Measurements from ENCODE around the gene CPED1.

Gene CPED1

DNA sequence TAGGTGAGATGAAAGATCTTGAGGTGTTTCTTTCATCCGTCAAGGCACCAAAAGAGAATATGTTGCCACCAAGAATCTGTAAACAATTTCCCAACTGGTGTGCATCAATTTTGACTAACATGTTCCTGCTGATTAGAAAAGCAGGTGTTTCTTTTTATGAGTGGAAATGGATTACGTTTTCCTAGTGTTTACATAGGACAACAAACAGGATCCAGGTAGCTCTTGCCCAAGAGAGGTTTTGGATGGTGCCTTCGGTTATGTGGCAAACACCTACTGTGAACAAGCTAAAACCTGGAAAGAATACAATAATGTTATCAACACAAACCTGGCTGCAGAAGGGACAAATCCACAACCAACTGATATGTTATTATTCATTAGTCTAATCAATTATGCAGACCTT lies 286.7 kb downstream of the CPED1 start:
- Histone ChIP-seq H3K27me3 (ENCODE audit: control insufficient read depth, insufficient read depth, low read length) (no peaks in the 10 kb centered on the region), H3K9ac (ENCODE audit: low read length) (no peak overlapping the region), H3K4me3 (ENCODE audit: low read length) (no peak overlapping the region), H3K36me3 (ENCODE audit: control insufficient read depth, insufficient read depth, low read length) (no peaks in the 10 kb centered on the region), H3K4me1 (ENCODE audit: control insufficient read depth, insufficient read depth, low read length) (no peaks in the 10 kb centered on the region), H3K9me3 (ENCODE audit: control insufficient read depth, low read length) (no peaks in the 10 kb centered on the region)

DNA sequence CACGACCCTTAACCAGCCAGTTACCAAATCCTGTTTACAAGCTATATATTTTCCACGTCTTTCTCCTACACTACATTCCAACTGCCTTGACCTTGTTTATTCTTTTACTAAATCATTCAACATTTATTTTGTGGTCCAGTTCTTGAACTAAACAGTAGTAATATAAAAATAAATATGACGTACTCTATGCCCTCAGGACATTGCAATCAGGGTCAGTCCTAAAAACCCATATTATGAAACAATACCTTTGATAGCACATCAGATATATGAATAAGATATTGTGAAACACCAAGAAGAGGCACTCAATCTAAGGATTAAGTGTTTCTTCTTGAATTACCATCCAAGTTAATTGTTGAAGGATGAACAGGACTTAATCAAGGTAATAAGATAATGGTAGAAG lies 287.8 kb downstream of the CPED1 start:
- Histone ChIP-seq H3K9ac (ENCODE audit: low read length) (no peak overlapping the region), H3K9me3 (ENCODE audit: control insufficient read depth, low read length) (no peaks in the 10 kb centered on the region), H3K27me3 (ENCODE audit: control insufficient read depth, insufficient read depth, low read length) (no peaks in the 10 kb centered on the region), H3K4me1 (ENCODE audit: control insufficient read depth, insufficient read depth, low read length) (no peaks in the 10 kb centered on the region), H3K4me3 (ENCODE audit: low read length) (no peak overlapping the region), H3K36me3 (ENCODE audit: control insufficient read depth, insufficient read depth, low read length) (no peaks in the 10 kb centered on the region)

DNA sequence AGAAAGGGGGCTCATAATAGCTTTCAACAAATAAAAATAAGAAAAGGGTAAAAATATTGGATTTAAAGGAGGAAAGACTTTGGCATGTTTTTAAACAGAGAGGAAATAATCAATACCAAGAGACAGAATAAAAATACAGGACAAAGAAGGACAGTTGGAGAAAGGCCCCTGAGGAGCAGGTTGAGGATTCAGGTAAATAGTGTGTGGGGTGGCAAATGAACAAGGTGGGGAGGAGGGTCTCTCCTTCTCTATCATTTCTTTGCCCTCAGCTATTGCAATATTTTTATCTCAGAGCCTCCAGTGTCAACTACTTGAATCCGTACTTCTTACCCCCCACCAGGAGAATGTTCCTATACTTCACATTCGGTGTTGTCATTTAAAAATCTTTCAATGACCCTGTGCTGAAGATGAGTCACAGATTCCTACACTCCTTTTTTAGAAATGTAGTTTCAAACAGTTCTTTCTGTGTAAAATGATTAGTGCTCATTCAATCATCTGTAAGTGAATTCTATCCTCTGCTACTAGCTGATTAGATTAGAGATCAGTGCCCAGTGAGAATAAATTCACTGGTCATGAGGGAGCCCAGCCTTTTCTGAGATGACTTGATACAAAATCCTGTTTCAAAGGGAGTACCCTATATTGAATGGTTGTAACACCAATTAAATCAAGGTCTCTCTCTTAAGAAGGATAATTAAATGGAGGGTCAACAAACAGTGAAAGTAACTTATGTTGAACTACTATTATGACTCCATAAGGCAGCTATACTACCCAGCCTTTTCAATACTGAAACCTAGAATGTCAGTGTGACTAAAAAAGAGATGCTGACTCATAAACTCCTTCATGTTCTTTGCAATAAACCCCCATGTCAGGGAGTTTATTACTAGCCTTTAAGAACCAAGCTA lies 289.9 kb downstream of the CPED1 start:
- H3K9me3 ChIP-seq (ENCODE audit: control insufficient read depth, low read length) = no peaks in the 10 kb centered on the region
- no peak overlapping the region for H3K4me3 ChIP-seq (ENCODE audit: low read length)
- H3K27me3 ChIP-seq (ENCODE audit: control insufficient read depth, insufficient read depth, low read length) = no peaks in the 10 kb centered on the region
- no peaks in the 10 kb centered on the region for H3K4me1 ChIP-seq (ENCODE audit: control insufficient read depth, insufficient read depth, low read length)
- H3K9ac ChIP-seq (ENCODE audit: low read length) = no peak overlapping the region
- no peaks in the 10 kb centered on the region for H3K36me3 ChIP-seq (ENCODE audit: control insufficient read depth, insufficient read depth, low read length)

DNA sequence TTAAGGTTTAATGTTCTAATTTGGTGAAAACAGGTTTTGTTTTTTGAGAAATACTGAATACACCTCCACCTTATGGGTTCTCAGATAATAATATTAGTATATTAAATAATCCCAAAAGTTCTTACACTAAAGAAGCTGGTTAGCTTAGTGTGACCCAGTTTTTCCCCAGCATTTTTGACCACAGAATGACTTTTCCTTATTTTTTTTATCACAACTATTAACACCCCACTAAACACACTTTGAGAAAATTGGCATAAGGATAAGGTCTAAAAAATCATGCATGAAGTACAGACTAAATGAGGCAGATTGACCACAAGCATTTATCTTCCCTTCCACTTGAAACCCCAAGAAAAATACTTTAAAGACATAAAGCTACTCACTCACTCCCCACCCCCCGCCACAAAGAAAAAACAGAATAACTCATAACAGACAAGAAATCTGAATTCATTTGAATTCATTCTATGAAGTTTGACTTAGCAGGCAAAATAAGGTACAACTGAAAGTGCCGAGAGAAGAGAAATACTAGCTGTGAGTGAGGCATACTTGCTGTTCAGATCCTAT lies 290.6 kb downstream of the CPED1 start:
- H3K9me3 ChIP-seq (ENCODE audit: control insufficient read depth, low read length) = no peaks in the 10 kb centered on the region
- H3K36me3 ChIP-seq (ENCODE audit: control insufficient read depth, insufficient read depth, low read length) = no peaks in the 10 kb centered on the region
- H3K4me3 ChIP-seq (ENCODE audit: low read length) = no peak overlapping the region
- H3K4me1 ChIP-seq (ENCODE audit: control insufficient read depth, insufficient read depth, low read length) = no peaks in the 10 kb centered on the region
- H3K9ac ChIP-seq (ENCODE audit: low read length) = no peak overlapping the region
- H3K27me3 ChIP-seq (ENCODE audit: control insufficient read depth, insufficient read depth, low read length) = no peaks in the 10 kb centered on the region

DNA sequence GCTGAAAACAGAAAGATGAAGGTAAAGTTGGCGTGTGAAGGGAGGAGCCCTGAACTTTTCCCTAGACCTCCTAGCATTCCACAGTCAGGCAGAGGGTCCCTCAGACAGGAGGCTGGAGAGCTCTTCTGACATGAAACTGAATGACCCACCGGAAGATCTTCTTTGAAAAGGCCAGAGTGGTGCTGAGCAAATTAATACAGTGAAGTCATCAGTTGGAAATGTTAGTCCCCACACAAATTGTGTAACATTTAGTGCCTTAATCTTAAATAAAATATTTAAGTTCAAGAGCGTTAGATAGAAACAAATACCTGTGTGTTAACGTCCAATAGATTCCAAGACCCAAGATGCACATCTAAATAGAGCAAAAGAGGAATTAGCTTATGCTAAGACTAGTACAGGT lies 291.3 kb downstream of the CPED1 start:
- Histone ChIP-seq H3K4me1 (ENCODE audit: control insufficient read depth, insufficient read depth, low read length) (no peaks in the 10 kb centered on the region), H3K4me3 (ENCODE audit: low read length) (no peak overlapping the region), H3K9ac (ENCODE audit: low read length) (no peak overlapping the region), H3K36me3 (ENCODE audit: control insufficient read depth, insufficient read depth, low read length) (no peaks in the 10 kb centered on the region), H3K27me3 (ENCODE audit: control insufficient read depth, insufficient read depth, low read length) (no peaks in the 10 kb centered on the region), H3K9me3 (ENCODE audit: control insufficient read depth, low read length) (no peaks in the 10 kb centered on the region)

DNA sequence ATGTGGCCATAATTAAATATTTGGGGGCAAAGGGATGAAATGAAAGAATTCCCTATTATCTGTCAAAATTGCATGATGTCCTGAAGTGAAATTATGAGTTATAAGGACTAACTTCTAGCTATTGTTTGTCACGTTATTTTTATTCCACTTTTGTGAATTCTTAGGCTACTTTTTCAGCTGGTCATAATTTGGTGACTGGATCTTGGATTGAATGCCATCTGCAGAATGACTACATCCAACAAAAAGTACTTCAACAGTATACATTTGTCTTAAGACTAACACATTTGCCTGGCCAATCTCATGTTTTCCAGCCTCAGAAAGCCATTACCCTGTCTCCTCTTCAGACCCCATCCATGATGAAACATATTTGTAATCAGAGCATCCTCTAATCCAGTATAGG lies 292.1 kb downstream of the CPED1 start:
- Histone ChIP-seq H3K9me3 (ENCODE audit: control insufficient read depth, low read length) (no peaks in the 10 kb centered on the region), H3K9ac (ENCODE audit: low read length) (no peak overlapping the region), H3K36me3 (ENCODE audit: control insufficient read depth, insufficient read depth, low read length) (no peaks in the 10 kb centered on the region), H3K27me3 (ENCODE audit: control insufficient read depth, insufficient read depth, low read length) (no peaks in the 10 kb centered on the region), H3K4me3 (ENCODE audit: low read length) (no peak overlapping the region), H3K4me1 (ENCODE audit: control insufficient read depth, insufficient read depth, low read length) (no peaks in the 10 kb centered on the region)

DNA sequence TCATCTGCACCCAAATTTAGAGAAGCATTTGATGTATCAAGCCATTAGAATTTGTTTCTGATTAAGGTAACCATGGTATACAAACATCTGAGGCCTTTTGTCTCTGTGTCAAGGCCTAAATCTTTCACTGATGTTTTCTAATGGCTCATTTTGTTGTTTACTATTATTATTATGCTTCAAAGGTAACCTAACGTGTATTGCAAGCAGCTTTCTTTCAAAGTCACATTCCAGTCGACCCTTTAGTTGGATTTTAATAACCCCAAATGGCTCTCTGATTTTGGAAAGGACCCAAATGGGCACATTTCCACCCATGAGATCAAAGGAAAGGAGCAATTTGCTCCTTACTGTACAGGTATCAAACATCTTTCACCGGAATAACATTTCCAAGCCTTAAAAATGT lies 293.6 kb downstream of the CPED1 start:
- Histone ChIP-seq H3K9me3 (ENCODE audit: control insufficient read depth, low read length) (no peaks in the 10 kb centered on the region), H3K27me3 (ENCODE audit: control insufficient read depth, insufficient read depth, low read length) (no peaks in the 10 kb centered on the region), H3K9ac (ENCODE audit: low read length) (no peak overlapping the region), H3K4me3 (ENCODE audit: low read length) (no peak overlapping the region), H3K36me3 (ENCODE audit: control insufficient read depth, insufficient read depth, low read length) (no peaks in the 10 kb centered on the region), H3K4me1 (ENCODE audit: control insufficient read depth, insufficient read depth, low read length) (no peaks in the 10 kb centered on the region)

DNA sequence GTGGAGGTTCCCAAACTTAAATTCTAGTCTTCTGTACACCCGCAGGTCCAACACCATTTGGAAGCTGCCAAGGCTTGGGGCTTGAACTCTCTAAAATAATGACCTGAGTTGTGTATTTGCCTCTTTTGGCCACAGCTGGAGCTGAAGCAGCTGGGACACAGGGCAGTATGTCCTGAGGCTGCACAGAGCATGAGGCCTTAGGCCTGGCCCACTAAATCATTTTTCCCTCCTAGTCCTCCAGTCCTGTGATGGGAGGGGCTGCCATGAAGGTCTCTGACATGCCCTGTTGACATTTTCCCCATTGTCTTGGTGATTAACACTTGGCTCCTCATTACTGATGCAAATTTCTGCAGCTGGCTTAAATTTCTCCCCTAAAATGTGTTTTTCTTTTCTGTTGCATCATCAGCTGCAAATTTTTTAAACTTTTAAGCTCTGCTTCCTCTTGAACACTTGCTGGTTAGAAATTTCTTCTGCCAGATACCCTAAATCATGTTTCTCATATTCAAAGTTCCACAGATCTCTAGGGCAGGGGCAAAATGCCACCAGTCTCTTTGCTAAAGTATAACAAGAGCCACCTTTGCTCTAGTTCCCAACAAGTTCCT lies 296.7 kb downstream of the CPED1 start:
- Histone ChIP-seq H3K36me3 (ENCODE audit: control insufficient read depth, insufficient read depth, low read length) (no peaks in the 10 kb centered on the region), H3K4me1 (ENCODE audit: control insufficient read depth, insufficient read depth, low read length) (no peaks in the 10 kb centered on the region), H3K9ac (ENCODE audit: low read length) (no peak overlapping the region)

DNA sequence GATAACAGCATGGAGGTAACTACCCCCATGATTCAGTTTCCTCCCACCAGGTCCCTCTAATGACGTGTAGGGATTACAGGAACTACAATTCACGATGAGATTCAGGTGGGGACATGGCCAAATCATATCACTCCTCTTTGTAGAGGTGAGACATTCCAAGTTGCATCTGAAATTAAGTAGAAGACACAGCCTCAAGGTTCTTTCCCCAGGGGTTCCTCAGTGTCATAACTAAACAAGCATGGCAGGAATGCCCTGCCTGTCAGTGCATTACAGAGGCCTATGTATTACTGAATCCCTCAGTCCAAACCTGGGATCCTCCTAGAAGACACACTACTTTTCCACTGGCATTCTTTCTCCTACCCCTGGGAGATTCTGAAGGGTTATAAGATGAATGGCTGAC lies 297.7 kb downstream of the CPED1 start:
- H3K9me3 ChIP-seq (ENCODE audit: control insufficient read depth, low read length) = no peaks in the 10 kb centered on the region
- no peaks in the 10 kb centered on the region for H3K36me3 ChIP-seq (ENCODE audit: control insufficient read depth, insufficient read depth, low read length)
- H3K4me3 ChIP-seq (ENCODE audit: low read length) = no peak overlapping the region
- H3K27me3 ChIP-seq (ENCODE audit: control insufficient read depth, insufficient read depth, low read length) = no peaks in the 10 kb centered on the region
- no peaks in the 10 kb centered on the region for H3K4me1 ChIP-seq (ENCODE audit: control insufficient read depth, insufficient read depth, low read length)
- H3K9ac ChIP-seq (ENCODE audit: low read length) = no peak overlapping the region

More for the DNA sequence above, 296.7 kb downstream of the CPED1 start:
- H3K9me3 ChIP-seq (ENCODE audit: control insufficient read depth, low read length) = no peaks in the 10 kb centered on the region
- H3K4me3 ChIP-seq (ENCODE audit: low read length) = no peak overlapping the region
- no peaks in the 10 kb centered on the region for H3K27me3 ChIP-seq (ENCODE audit: control insufficient read depth, insufficient read depth, low read length)

DNA sequence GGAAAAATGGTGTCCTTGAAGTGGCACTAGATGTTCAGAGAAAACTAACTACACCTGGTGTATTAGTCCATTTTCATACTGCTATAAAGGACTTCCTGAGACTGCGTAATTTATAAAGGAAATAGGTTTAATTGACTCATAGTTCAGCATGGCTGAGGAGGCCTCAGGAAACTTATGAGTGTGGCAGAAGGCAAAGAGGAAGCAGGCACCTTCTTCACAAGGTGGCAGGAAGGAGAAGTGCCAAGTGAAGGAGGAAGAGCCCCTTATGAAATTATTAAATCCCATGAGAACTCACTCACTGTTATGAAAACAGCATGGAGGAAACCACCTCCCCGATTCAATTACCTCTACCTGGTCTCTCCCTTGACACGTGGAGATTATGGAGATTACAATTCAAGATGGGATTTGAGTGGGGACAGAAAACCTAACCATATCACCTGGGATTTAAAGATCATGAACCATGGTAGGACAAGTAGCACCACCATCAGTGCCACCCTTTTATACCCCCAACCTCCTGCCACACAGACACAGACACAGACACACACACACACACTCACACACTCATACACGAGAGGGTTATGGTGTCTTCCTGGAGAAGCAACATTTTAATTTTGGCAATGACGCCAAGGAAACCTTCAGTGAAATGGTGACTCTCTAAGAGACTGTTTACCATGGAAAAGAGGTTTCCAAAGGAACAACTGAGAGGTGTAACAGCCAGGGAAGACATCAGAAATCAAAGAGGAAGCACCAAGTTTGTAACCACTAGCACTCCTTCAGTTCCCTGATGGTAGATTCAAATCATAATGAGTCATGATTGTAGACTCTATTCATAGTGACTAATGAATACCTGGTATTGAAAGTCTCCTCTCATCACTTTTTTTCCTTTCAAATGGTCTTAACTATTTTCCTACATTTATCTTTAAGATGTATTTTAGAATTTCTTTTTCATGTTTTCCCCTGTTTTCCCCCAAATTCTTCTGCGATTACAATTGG lies 298.5 kb downstream of the CPED1 start:
- no peaks in the 10 kb centered on the region for H3K9me3 ChIP-seq (ENCODE audit: control insufficient read depth, low read length)
- no peaks in the 10 kb centered on the region for H3K36me3 ChIP-seq (ENCODE audit: control insufficient read depth, insufficient read depth, low read length)
- no peaks in the 10 kb centered on the region for H3K4me1 ChIP-seq (ENCODE audit: control insufficient read depth, insufficient read depth, low read length)
- H3K27me3 ChIP-seq (ENCODE audit: control insufficient read depth, insufficient read depth, low read length) = no peaks in the 10 kb centered on the region
- H3K4me3 ChIP-seq (ENCODE audit: low read length) = no peak overlapping the region
- H3K9ac ChIP-seq (ENCODE audit: low read length) = no peak overlapping the region

DNA sequence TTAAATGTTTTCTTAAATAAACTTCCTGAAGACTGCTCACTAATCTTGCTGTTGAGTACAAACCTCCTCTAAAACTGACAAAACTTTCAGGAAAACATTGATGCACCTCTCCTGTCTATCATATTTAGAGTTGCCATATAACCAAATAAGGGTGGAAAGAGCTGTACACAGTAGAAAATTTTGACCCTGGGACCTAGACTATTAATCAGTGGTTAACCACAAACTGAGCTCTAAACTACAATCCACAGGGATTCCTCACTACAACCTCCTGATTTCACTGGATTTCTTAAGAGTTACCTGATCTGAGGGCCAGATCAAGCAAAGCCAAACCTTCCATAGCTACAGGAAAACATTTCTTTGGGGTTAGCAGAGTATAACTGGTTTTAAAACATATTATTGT lies 300.4 kb downstream of the CPED1 start:
- no peaks in the 10 kb centered on the region for H3K9me3 ChIP-seq (ENCODE audit: control insufficient read depth, low read length)
- H3K36me3 ChIP-seq (ENCODE audit: control insufficient read depth, insufficient read depth, low read length) = no peaks in the 10 kb centered on the region
- H3K4me3 ChIP-seq (ENCODE audit: low read length) = no peak overlapping the region
- no peaks in the 10 kb centered on the region for H3K27me3 ChIP-seq (ENCODE audit: control insufficient read depth, insufficient read depth, low read length)
- no peak overlapping the region for H3K9ac ChIP-seq (ENCODE audit: low read length)
- H3K4me1 ChIP-seq (ENCODE audit: control insufficient read depth, insufficient read depth, low read length) = no peaks in the 10 kb centered on the region

All from mucosa of stomach (tissue), 1 donor.